ENCODE data around the gene CTNND2.

Gene CTNND2, protein sequence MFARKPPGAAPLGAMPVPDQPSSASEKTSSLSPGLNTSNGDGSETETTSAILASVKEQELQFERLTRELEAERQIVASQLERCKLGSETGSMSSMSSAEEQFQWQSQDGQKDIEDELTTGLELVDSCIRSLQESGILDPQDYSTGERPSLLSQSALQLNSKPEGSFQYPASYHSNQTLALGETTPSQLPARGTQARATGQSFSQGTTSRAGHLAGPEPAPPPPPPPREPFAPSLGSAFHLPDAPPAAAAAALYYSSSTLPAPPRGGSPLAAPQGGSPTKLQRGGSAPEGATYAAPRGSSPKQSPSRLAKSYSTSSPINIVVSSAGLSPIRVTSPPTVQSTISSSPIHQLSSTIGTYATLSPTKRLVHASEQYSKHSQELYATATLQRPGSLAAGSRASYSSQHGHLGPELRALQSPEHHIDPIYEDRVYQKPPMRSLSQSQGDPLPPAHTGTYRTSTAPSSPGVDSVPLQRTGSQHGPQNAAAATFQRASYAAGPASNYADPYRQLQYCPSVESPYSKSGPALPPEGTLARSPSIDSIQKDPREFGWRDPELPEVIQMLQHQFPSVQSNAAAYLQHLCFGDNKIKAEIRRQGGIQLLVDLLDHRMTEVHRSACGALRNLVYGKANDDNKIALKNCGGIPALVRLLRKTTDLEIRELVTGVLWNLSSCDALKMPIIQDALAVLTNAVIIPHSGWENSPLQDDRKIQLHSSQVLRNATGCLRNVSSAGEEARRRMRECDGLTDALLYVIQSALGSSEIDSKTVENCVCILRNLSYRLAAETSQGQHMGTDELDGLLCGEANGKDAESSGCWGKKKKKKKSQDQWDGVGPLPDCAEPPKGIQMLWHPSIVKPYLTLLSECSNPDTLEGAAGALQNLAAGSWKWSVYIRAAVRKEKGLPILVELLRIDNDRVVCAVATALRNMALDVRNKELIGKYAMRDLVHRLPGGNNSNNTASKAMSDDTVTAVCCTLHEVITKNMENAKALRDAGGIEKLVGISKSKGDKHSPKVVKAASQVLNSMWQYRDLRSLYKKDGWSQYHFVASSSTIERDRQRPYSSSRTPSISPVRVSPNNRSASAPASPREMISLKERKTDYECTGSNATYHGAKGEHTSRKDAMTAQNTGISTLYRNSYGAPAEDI (N-terminal part only)

DNA sequence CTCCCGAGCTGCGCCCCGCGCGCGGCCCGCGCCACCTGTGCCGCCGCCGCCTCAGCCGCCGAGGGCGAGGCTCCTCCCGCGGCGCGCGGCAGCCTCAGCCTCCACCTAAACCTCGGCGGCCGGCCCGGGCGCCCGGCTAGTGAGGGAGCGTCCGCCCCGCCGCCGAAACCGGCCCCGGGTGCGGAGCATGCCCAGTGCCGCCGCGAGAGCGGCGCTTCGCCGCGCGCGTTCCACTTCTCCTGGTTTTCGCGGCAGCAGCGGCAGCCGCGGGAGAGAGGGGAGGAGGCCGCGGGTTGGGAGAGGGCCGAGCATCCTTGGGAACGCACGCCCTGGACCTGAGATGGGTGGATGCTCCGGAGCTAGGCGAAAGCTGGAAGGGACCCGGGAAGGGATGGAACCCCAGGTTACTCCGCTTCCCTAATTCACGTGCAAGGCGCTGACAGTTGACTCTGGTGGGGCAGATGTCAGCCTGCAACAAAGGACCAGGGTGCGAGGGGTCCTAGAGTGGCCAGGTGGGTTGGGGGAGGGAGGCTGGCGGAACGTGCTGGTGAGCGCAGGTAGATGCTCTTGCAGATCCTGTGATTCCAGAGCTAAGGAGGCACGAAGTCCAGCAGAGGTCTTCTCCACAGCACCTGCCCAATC lies at the start of gene CTNND2:
CTNND2 (minus strand) TSS at position 182 of the 642 bp plus-strand sequence. CDS start 593 bp downstream, outside the sequence.
- DNase-seq (ENCODE audit: low read depth): no peak

DNA sequence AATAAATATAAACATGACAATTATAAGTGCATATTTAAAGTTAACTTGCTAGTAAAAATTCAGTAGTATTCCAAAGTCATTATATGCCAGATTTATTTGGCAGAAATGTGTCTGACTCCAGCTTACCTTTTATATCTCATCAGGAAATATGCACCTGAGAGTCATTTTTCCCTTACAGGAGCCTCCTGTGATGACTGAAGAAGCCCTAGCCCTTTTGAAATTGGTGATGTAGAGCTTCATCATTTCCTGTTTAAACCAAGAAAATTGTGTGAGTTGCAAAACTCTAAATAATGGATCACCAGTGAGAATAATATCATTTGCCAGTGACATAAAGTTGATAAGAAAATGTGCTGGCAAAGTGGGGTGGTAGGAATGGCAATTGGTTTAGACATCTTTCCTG lies 42.1 kb upstream of the CTNND2 start:
- no peak for DNase-seq (ENCODE audit: low read depth)

DNA sequence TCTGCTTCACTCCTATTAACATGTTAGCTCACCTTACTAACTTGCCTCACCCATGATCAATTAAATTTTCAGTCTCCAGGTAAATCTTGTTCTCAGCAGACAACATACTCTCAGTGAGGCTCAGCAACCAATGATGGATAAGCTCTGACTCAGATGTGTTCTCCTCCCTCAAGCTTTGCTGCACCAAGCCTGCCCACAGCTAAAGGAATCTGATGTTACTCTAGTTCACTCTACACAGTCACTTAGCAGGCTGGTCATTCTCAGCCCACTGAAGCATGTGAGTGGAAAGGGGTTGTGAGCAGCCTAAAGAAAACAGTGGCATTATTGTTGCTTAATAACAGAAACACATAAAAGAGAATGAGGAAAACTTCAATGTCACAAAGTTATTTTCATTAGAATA lies 37.3 kb upstream of the CTNND2 start:
- DNase-seq (ENCODE audit: low read depth): no peak

DNA sequence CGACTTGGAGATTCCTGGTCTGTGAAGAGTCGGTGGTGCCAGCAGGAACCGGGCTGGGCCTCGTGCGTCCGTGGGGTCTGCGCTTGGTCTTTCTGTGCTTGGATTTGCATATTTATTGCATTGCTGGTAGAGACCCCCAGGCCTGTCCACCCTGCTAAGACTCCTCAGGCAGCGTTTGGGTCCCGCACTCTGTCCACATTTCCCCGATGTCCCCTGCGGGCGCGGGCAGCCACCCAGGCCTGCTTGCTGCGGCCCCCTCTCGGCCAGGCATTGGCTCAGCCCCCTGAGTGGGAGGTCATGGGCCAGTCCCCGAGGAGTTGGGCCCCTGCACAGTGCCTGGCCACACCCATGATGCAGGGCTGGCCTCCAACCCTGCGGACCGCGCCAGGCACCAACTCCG lies 27.4 kb upstream of the CTNND2 start:
- DNase-seq (ENCODE audit: low read depth): no peak

DNA sequence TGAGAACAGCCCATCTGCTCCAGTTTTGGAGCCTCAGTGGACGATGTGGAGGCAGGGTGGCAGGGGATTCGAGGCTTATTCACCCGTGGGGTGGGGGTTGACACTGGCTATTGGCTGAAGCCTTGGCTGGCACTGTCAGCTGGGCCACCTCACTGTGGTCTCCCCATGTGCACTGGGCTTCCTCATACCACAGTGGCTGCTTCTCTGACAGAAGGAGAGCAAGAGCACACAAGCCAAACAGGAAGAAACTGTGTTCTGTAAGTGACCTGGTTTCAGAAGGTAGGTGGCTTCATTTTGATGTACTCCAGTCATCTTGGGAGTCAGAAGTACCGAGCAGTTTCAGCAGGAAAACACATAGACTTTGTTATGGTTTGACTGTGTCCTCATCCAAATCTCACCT lies 24.7 kb upstream of the CTNND2 start:
- DNase-seq (ENCODE audit: low read depth): no peak

DNA sequence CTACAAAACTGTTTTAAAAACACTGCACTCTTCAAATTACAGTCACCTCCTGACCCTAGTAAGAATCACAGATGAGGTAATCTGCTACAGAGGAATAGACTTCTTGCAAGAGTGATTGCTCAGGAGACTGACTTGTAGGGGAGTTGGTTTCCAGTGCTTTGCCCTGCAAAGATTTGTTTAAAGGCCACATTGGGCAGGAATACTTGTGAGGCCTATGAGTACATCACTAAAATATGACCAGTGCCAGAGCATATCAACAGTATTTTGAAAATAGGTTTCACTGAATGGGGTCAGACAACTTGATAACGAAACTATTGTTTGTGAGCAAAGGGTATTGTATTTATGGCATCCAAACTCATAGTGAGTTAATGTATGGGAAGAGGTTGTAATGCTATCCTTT lies 21.5 kb upstream of the CTNND2 start:
- peak; percentile 56 for DNase-seq (ENCODE audit: low read depth)

DNA sequence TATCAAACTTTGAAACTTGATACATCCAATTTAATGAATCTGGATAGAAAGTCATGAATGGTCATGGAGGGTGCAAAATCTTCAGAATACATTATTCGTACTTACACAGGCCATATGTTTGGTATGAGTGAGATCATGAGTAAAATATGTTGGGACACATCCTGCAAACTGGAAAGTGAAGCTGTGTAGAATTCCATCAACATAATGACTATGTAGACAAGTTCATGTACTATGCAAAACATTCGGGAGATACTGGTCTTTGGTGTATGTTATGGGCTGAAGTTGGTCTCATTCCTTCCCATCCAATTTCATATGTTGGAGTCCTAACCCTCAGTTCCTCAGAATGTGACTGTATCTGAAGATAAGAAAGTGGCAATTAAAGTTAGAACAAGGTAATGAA lies 18.1 kb upstream of the CTNND2 start:
- DNase-seq (ENCODE audit: low read depth): no peak

DNA sequence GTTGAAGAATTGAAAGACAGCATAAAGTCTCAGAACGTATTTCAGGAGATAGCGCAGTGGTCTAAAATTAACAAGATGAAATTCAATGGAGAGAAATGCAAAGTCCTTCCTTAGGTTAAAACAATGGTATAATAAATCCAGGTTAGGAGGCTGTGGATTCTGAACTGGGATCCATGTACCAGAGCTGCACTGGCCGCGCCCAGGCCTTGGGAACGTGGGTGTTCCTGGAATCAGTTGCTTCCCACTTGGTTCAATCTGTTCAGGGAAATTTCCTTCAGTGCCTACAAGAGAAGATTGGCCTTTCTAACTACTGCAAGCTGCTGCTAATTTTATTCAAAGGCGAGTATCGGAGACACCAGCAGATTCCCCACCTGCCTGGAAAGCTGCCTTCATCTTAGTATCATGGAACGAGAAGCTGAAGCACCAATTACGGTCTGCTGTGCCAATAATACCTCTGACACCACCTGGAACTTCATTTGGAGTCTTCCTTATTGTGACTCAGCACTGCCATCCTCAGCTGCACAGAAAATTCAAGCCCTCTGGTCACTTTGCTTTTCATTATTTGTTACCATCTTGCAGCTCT lies 14.3 kb upstream of the CTNND2 start:
- no peak for DNase-seq (ENCODE audit: low read depth)

DNA sequence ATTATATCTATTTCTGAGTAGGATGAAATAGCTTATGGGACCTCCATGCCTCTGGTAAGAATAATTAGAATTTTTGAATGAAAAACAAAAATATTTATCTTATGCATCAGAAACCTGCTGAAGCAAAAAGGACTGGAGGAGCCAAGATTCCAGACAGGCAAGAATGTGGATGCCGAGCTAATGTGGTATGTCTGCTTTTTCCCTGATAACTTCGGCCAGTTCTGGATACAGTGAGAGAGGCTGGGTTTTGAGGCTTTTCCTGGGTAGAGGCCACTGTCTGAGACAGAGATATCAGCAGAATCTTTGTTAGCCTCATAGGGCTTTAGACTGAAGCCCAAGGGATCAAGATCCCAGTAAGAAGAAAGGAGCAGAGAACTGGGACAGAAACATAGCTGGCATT lies 5.2 kb upstream of the CTNND2 start:
- DNase-seq (ENCODE audit: low read depth): no peak

DNA sequence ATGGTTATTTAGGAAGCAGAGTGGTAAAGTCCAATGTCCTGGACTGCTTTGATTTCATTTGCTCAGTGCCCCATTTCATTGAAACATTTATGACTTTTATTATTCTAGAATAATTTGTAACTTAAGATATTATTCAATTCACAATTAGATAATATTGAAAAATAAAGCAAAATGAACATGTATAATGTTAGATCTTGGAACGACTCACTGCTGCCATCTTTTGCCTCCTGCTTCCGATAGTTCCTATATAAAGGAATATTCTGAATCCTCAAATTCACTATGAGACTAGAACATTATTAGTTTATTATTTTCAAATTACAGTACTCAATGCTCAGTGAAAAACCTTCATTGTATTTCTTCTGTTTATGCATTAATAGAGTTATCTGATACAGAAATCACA lies 2.3 kb upstream of the CTNND2 start:
- no peak for DNase-seq (ENCODE audit: low read depth)

DNA sequence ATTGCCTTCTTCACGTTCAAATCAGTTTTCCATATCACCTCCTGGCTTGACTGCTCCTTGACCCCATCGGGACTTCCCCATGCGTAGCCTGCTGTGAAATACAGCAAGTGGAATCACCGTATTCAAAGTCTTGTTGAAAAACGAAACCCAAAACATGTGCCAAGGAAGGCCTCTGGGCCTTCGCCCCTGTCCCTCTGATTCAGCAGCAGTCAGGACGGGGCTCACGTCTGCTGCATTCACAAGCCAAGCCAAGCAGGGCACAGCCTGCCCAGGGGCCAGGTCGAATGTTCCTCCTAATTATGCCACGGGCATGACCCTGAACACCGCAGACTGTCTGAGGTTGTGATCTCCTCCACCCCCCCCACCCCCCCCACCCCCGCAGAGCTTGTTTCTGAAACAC lies 960 bp upstream of the CTNND2 start:
- DNase-seq (ENCODE audit: low read depth): no peak

DNA sequence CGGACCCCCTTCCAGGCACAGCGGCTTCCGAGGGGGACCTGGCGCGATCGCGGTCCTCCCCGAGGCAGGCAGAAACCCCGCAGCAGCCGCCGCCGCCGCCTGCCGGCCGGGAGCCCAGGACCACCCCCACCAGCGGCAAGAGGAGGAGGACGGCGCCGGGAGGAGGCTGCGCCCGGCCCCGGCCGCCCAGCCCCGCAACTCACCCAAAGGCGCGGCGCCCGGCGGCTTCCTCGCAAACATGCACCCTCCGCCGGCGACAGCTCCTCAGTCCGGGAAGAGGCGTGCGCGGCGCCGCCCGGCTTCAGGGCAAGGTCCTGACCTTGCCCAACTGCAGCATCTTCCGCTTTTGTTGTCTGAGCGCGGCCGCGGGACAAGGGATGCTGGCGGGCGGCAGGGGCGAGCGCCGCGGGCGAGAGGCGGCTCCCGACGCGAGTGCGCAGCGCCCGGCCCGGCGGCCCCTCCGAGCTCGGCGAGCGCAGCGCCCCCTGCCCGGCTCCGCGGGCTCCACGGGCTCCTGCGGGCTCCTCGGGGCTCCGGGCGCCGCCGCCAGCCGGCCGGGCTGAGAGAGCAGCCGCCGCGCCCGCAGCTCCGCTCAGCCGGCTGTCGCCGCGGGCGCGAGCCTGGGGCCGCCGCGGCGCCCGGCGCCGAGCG lies 507 bp downstream of the CTNND2 start:
- DNase-seq (ENCODE audit: low read depth): no peak

DNA sequence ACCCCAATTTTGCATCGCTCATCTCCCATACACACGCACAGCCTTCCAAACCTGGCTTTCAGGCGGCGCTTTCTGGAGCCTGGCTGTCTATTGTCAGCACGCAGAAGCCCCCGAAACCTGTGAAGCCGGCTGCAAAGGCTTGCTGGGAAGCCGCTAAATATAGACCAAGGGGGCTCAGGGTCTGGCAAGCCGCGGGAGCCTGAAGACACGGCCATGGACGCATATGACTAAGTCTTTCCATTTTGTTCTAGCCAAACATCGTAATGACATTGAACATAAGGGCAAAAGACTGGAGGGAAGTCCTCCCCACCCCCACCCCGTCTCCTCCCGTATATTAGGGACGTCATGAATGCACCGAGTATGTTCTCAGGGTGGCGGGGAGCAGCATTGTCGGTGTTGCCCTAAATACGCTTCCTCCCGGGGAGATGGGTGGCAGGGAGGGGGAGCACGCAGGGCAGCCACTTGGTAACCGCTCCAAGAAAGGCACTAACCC lies 1.1 kb downstream of the CTNND2 start:
- DNase-seq (ENCODE audit: low read depth): no peak

DNA sequence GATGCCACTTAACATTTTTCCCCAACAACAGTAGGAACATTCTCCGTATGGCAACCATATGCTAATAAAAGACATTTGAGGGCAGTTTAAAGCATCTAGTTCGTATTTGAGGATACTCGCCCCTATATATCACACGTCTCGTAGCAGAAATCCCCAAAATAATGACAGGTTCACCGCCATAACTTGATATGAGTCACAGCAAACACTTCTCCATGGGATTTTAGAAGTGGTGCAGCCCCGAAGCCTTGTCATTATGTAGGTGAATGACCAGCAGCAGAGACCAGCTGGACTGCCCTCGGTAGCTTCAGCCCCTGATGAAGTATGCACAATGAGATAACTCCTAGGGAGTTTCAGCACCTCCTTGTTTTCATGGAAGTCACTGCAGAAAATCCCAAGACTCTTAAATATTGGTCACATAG lies 2.0 kb downstream of the CTNND2 start:
- DNase-seq (ENCODE audit: low read depth): no peak

DNA sequence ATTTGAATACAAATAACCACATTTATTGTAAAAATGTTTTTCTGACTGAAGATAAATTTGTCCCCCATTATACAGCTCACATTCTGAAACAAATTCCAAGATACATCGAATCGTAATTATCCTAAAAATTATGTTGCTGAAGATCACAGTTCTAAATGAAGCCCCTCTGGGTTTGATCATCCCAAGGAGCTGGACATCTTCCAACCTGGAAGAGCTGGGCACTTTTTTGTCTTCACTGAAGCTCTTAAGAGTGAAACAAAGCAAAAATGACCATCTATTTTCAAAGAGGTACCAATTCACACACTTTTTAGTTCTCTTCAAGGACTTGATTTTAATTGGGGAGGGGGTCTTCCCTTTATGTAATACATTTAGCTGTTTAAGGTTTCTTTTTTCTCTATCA lies 5.5 kb downstream of the CTNND2 start:
- no peak for DNase-seq (ENCODE audit: low read depth)

DNA sequence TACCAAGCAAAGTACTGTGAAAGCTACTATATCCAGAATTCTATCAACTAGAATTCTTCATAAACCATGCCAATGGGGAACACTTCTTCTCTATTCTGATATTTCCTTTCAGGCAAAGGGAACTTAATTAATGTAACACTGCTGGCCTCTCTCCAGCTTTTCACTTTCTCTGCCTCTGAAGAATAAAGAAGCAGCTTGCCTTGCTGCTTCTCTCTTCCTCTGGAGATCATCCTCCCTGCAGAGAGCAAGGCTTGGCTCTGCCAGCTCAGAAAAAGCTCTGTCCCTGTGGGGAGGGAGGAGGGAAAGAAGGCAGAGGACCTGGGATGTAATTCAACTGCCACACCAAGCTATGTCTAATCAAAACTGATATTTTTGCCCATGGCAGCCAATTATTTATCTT lies 6.5 kb downstream of the CTNND2 start:
- no peak for DNase-seq (ENCODE audit: low read depth)

DNA sequence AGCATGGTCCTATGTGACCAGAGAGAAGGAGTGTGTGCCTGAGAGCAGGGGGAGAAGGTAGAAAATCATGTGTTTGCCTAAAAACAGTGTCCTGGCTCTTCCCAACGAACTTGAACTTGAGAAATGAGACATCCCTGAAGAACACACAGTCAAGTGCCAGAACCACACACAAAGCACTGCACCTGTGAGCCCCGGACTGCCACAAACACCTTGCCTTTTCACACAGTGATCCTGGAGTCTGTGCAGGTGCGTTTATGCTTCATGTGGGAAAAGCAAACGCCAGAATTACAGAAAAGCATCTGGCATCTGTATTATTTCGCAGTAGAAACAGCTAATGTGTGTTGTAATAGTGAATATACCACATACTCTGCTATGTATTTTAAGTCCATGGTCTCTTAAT lies 9.3 kb downstream of the CTNND2 start:
- DNase-seq (ENCODE audit: low read depth): no peak

DNA sequence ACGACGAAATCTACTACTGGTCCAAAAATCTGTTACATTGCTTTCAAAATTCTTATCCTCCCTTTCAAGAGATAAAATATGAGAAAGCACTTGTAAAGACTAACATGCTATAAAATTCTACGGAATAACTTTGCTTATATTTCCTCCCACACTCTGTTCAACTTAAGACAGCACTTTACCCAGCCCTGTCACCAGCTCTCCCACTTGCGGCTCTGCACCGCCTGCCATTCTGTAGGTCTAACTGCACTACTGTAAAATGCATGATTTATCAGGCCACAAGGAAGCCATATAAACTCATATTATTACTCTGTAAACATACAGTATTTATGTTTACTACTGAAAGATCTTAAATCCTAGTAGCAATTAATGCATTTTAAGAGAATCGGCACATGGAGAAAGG lies 11.4 kb downstream of the CTNND2 start:
- no peak for DNase-seq (ENCODE audit: low read depth)

DNA sequence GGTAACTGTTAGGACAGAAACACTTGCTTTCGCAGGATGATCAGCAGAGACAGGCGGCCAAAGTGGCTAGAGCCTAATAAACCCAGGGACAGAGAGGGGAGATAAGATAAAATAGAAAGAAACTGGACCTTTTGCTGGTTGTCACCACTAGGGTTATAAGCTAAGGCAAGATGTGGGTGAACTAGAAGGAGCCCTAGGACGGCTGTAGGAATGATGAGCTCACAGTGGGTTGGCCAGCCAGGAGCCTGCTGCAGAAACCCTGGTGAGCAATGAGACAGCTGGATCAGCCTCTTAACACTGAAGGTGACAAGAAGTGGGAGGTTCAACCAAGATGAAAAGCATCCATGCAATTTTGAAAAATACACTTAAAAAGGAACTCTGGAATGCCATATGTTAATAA lies 13.5 kb downstream of the CTNND2 start:
- no peak for DNase-seq (ENCODE audit: low read depth)

DNA sequence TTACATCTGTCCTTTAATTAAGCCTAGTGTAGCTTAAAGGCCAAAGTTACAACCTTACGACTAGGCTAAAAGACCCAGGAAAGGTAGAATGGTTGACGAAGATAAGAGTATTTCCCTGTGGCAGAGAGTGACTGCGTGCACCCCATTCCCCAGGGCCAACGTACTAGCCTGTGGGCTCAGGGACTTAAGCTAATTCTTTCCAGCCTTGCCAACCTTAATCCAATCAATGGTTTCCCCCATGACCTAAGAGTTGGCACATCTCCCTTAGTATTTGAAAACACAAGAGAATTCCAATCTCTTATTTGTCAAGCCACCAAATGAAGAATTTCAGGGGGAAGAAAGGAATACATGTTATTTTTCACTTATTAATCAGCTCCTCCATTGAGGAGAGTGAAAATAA lies 16.0 kb downstream of the CTNND2 start:
- no peak for DNase-seq (ENCODE audit: low read depth)

DNA sequence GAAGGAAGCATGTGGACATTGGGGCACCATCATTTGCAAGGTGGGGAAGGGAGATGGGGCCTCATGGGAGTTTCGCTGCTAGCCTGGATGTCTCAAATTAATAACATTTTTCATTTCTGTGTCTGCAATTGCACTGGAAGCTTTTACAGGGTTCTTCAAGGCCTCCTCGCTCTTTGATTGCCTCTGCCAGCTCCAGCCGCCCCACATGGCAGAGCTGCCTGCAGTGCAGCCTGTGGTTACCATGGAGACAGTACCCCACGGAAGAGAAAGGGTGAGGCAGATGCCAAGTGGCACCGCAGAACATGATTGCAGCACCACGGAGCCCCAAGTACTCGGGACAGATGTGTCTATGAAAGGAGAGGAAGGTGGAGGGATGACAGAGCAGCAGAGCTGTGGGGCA lies 25.4 kb downstream of the CTNND2 start:
- no peak for DNase-seq (ENCODE audit: low read depth)
